Frontal cortex (tissue), 4 donors: ENCODE measurements around the gene ANXA7. TPM values are rescaled to one million over a fixed set of nuclear protein-coding genes. Genes with fewer than 3 reads are reported as not detected.
A peak's percentile ranks its signal among the peaks of the same experiment; 100 is the strongest.
"Not testable (repeated sequence)": the region's sequence is repeated elsewhere in the genome, so short reads cannot be mapped to it uniquely, and the experiment has no call there.

Source experiments
- DNase-seq, 2 donors: peaks; one replicate each; pipeline ENCODE4 v3.0.0; 2012; ENCODE audit warnings: low spot score in 2 of 2
- FAIRE-seq: peaks from 2 replicates; lab custom pipeline; 2012; peaks lifted over from hg19 to GRCh38; lab: Jason Lieb, UNC
- total RNA-seq: library from RNA; depleted of rRNA; stranded (reverse); fragments of >200 nt; gene quantifications from one replicate; pipeline ENCODE4 v1.2.3, GENCODE V29; 2014
- donor health status: control.
- donor health status: control.
- donor health status: control.

Gene ANXA7
- total RNA-seq, 1 donor from 2014 or later, result 25.7 TPM

GRCh38 chr10:73408978-73409521, 4.8 kb downstream of the ANXA7 start:
- FAIRE-seq, result no peak
- DNase-seq, result no peak

DNA sequence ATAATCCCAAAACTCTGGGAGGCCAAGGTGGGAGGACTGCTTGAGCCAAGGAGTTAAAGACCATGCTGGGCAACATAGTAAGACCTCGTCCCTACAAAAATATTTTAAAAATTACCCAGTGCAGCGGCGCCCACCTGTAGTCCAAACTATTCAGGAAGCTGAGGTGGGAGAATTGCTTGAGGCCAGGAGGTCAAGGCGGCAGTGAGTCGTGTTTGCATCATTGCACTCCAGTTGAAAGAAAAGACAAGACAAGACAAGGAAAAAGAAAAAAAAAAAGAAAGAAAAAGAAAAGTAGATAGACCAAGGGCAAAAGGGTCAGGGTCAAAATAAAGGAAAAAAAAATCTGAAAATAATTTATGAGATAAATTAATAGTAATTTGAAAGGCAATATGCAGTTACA, 5.8 kb downstream of the ANXA7 start:
- no peak for DNase-seq
- no peak for FAIRE-seq

- FAIRE-seq, result no peak
- DNase-seq, result no peak
These were observed 6.4 kb downstream of the ANXA7 start for GRCh38 chr10:73407495-73407894.

DNA sequence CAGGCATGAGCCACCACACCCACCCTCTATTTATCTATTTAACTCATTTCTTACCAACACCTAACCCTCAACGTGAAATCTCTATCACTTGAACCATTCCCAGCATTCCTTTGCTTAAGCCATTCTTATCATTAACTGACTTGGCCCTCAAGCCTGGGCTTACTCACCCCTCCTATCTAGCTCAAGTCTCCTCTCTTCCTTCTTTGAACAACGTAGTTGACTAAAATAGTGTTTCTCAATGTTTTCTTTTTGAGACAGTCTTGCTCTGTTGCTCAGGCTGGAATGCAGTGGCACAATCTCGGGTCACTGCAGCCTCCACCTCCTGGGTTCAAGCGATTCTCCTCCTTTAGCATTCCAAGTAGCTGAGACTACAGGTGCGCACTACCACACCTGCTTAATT, 7.0 kb downstream of the ANXA7 start:
- FAIRE-seq (no peak), DNase-seq (no peak)

- DNase-seq, result no peak
- FAIRE-seq, result no peak
These were observed 8.3 kb downstream of the ANXA7 start for GRCh38 chr10:73405556-73405955.

DNA sequence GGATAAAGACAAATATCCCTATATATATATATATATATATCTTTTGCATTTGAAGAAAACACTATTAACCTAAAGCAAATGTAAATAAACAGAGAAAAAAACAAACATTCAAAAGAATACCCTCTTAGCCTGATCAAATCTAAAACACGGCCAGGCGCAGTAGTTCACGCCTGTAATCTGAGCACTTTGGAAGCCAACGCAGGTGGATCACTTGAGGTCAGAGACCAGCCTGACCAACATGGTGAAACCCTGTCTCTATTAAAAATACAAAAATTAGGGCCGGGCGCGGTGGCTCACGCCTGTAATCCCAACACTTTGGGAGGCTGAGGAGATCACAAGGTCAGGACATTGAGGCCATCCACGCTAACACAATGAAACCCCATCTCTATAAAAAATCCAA, 9.2 kb downstream of the ANXA7 start:
- DNase-seq, result no peak
- FAIRE-seq, result no peak

DNA sequence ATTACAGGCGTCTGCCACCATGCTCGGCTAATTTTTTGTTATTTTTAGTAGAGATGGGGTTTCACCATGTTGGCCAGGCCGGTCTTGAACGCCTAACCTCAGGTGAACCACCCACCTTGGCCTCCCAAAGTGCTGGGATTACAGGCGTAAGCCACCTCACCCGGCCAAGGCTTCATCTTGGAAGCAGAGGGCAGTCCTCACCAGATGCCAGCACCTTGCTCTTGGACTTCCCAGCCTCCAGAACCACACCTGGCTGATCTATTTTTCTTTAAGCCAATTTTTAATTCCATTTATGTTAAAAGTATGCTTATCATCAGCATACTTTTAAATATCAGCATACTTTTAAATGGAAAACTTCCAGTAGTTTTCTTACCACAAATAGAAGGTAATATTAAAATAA, 12.2 kb downstream of the ANXA7 start:
- DNase-seq, result no peak
- no peak for FAIRE-seq

DNA sequence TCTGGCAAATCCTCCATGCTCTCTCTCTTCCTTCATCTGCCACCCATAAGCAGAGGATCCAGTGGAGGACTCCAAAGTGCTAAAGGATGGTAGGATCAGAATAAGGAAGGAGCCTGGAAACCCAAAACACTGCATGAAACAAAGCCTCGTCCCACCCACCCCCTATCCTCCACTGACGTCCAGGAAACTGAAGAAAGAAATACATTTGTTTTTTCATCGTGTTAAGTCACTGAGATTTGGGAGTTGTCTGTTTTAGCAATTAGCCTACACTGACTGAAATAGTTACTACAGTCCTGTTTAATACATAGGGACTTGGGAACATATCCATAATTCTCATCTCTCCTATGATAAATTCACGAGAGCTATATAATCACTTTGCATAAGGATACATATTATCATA, 14.8 kb downstream of the ANXA7 start:
- no peak for FAIRE-seq

DNA sequence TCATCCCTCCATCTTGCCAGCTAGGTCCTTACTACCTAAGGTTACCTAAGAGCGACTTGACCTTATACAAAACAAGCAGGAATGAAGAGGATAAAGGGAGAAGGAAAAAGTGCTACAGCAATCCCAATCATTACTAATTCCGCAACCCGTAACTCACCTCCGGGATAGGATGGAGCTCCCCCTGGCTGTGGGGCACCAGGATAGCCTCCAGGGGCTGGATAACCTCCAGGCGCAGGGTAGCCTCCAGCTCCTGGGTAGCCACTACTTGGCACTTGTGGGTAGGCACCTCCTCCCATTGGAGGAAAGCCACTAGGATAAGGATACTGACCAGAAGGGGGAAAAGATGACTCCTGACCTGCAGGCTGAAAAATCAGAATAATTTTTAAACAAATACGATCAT, 15.8 kb downstream of the ANXA7 start:
- DNase-seq (no peak), FAIRE-seq (no peak)

More for the DNA sequence above, 14.8 kb downstream of the ANXA7 start:
- no peak for DNase-seq

- FAIRE-seq, DNase-seq: not testable (repeated sequence)
These were observed 19.5 kb downstream of the ANXA7 start for GRCh38 chr10:73394325-73394724.

DNA sequence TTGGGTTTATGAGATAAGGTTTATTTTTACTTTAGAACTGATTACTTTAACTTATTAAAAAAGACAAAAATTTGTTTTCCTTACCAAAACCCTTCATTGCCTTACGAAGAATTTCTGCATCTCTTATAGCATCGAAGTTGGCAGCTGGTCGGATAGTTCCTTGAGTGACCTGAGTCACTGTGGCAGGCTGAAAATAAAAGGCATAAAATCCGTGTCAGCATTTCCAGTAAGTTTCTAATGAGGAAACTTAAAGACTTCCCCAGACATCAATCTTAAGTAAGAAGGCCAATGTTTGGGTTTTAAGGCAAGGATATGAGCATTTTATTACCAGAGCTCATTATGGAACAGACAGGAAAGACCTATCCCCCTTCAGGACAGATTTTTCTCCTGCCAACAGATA, 25.6 kb downstream of the ANXA7 start:
- no peak for FAIRE-seq
- DNase-seq, result no peak

- FAIRE-seq (no peak), DNase-seq (no peak)
These were observed 27.3 kb downstream of the ANXA7 start for GRCh38 chr10:73386583-73386982.

GRCh38 chr10:73379064-73379748, 34.7 kb downstream of the ANXA7 start:
- FAIRE-seq, result no peak
- DNase-seq, result no peak

DNA sequence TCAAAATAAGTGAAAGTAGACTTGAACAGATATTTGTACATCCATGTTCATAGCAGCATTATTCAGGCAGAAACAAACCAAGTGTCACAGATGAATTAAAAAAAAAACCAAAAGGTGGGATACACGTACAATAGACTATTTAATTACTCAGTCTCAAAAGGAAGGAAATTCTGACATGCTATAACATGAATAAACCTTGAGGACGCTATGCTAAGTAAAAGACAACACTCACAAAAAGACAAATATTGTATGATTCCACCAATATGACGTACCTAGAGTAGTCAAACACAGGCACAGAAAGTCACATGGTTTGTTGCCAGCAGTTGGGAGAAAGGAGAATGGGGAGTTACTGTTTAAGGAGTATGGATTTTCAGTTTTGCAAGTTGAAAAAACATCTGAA, 37.2 kb downstream of the ANXA7 start:
- FAIRE-seq, result no peak
- no peak for DNase-seq

GRCh38 chr10:73368238-73368637, 45.6 kb downstream of the ANXA7 start:
- DNase-seq (no peak), FAIRE-seq (peak; percentile 21)

DNA sequence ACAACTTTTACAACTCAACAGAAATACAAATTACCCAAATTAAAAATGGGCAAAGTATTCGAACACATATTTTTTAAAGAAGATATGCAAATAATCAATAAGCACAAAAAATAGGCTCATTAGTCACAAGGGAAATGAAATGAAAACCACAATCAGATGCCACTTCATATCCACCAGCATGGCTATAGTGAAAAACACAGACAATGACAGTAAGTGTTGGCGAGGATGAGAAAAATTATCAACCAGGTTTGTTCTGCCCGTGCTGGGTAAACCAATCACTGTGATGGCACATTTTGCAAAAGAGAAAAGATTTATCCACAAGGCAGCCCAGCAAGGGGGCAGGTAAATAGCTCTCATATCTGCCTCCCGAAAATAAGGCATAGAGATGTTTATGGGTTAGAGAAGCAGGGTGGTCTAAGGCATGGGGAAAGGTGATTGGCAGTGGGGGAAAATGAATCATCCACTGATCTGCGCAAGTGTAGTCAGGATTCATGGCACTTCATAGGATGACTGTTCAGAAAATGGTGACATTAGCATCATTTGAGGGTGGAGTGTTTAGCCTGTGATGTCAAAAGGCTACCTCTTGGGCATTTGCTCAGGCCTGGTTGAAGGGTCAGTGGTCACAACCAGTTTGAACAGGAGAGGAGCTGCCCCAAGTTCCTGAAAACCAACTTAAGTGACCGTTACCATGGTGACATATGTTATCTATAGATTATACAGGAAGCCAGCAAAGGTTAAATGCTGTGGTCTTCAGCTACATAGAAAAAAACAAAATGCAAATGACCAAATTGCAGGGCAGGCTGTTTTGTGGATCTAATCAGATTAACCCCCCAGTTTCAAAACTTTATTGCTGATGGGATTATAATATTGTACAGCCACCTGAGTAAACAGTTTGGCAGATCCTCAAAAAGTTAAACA, 47.2 kb downstream of the ANXA7 start:
- no peak for FAIRE-seq
- DNase-seq, result no peak

DNA sequence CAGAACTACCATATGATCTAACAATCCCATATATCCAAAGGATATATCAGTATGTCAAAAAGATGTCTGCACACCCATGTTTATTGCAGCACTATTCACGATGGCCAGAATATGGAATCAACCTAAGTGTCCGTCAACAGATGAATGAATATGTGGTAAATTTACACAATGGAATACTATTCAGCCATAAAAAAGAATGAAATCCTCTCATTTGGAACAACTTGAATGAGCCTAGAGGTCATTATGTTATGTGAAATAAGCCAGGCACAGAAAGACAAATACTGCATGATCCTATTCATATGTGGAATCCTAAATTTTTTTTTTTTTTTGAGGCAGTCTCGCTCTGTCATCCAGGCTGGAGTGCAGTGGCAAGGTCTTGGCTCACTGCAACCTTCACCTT, 48.9 kb downstream of the ANXA7 start:
- DNase-seq (no peak), FAIRE-seq (no peak)

- no peak for DNase-seq
- FAIRE-seq, result no peak
These were observed 54.4 kb downstream of the ANXA7 start for GRCh38 chr10:73359492-73359891.

GRCh38 chr10:73358331-73359279, 55.3 kb downstream of the ANXA7 start, which contains the start of gene CFAP70:
CFAP70 (minus strand) TSS chr10:73358864; CDS start chr10:73354796, 4,068 bp downstream.
- no peak for FAIRE-seq
- DNase-seq, result peak; percentile 61 to 86

- FAIRE-seq, result no peak
- no peak for DNase-seq
These were observed 56.0 kb downstream of the ANXA7 start for GRCh38 chr10:73357821-73358220.
